A673 (cell line): ENCODE measurements around the gene TMEM220.

Source experiments
- CTCF ChIP-seq: fragments of 300-800, 200-600 bp; sonication (generic); conservative IDR thresholded peaks from 2 replicates; pipeline ENCODE4 v1.5.1; 2017; ENCODE audit warnings: low read depth, mild to moderate bottlenecking, antibody characterized with exemption, low read length, moderate library complexity, mixed read lengths
- EZH2 ChIP-seq: fragments of 200-600 bp; sonication (generic); IDR thresholded peaks from 2 replicates; pipeline ENCODE4 v1.6.1; 2017; ENCODE audit warnings: borderline replicate concordance, low read depth, mild to moderate bottlenecking, mixed read lengths, antibody characterized with exemption, low read length; ENCODE audit not compliant: poor library complexity, severe bottlenecking

GRCh38 chr17:10754109-10754508 is 24.3 kb upstream of the TMEM220 start:
- peak; percentile 60 for TF ChIP-seq CTCF
- no peak for TF ChIP-seq EZH2
